GM23338 (cell line): Measurements from ENCODE around the gene RTEL1. TPM values are rescaled to one million over a fixed set of nuclear protein-coding genes. Genes with fewer than 3 reads are reported as not detected.

Source experiments
- ATAC-seq: fragments of 200-7000 bp; cut with Tn5 transposase; 3 replicates; pipeline ENCODE4 v1.9.1; 2020
- DNase-seq: peaks from one replicate; pipeline ENCODE4 v3.0.0-alpha.2; 2015; ENCODE audit warnings: low spot score
- H2AFZ ChIP-seq: fragments of 200-600 bp; sonication (generic); 2 replicates; pipeline ENCODE4 v1.8.0; 2016; ENCODE audit warnings: antibody characterized with exemption, mild to moderate bottlenecking, moderate library complexity
- H3F3A ChIP-seq: fragments of 200-600 bp; sonication (generic); replicated peaks from 2 replicates; pipeline ENCODE4 v1.8.0; 2017; ENCODE audit warnings: antibody characterized with exemption, mixed run types, low read depth
- H3K27ac ChIP-seq: fragments of 200-600 bp; sonication (generic); 2 replicates; pipeline ENCODE4 v1.6.1; 2016; ENCODE audit warnings: low read depth
- H3K27me3 ChIP-seq: fragments of 200-600 bp; sonication (generic); 2 replicates; pipeline ENCODE4 v1.8.0; 2016; ENCODE audit warnings: mild to moderate bottlenecking, mixed run types, moderate library complexity; ENCODE audit not compliant: insufficient read depth
- H3K36me3 ChIP-seq: fragments of 200-600 bp; sonication (generic); 2 replicates; pipeline ENCODE4 v1.8.0; 2016; ENCODE audit warnings: mild to moderate bottlenecking; ENCODE audit not compliant: insufficient read depth
- H3K4me1 ChIP-seq: fragments of 200-600 bp; sonication (generic); 2 replicates; pipeline ENCODE4 v1.8.0; 2016; ENCODE audit warnings: mild to moderate bottlenecking, moderate library complexity; ENCODE audit not compliant: insufficient read depth
- H3K4me2 ChIP-seq: fragments of 200-600 bp; sonication (generic); 2 replicates; pipeline ENCODE4 v1.7.1; 2017; ENCODE audit warnings: mixed run types
- H3K4me3 ChIP-seq: fragments of 200-600 bp; sonication (generic); 2 replicates; pipeline ENCODE4 v1.6.1; 2016; ENCODE audit warnings: mixed run types
- H3K79me2 ChIP-seq: fragments of 200-600 bp; sonication (generic); replicated peaks from 2 replicates; pipeline ENCODE4 v1.8.0; 2017; ENCODE audit warnings: mild to moderate bottlenecking; ENCODE audit not compliant: insufficient read depth
- H3K9me2 ChIP-seq: fragments of 200-600 bp; sonication (generic); 2 replicates; pipeline ENCODE4 v1.8.0; 2017; ENCODE audit not compliant: insufficient read depth
- H4K20me1 ChIP-seq: fragments of 200-600 bp; sonication (generic); replicated peaks from 2 replicates; pipeline ENCODE4 v1.8.0; 2017; ENCODE audit warnings: mild to moderate bottlenecking; ENCODE audit not compliant: insufficient read depth
- H3K27ac Mint-ChIP-seq: 2 replicates; pipeline ENCODE4 v1.8.0; 2020; ENCODE audit warnings: inconsistent platforms, mild to moderate bottlenecking, moderate library complexity, mixed read lengths
- H3K27me3 Mint-ChIP-seq: 3 replicates; pipeline ENCODE4 v1.8.0; 2022; ENCODE audit warnings: low read depth, mild to moderate bottlenecking, moderate library complexity, mixed read lengths, inconsistent platforms; ENCODE audit not compliant: insufficient read depth, poor library complexity
- H3K36me3 Mint-ChIP-seq: 3 replicates; pipeline ENCODE4 v1.8.0; 2021; ENCODE audit warnings: low read depth, mild to moderate bottlenecking, inconsistent platforms, moderate library complexity, mixed read lengths
- H3K4me1 Mint-ChIP-seq: 3 replicates; pipeline ENCODE4 v1.8.0; 2020; ENCODE audit warnings: mild to moderate bottlenecking, inconsistent platforms, mixed read lengths
- H3K4me3 Mint-ChIP-seq: 3 replicates; pipeline ENCODE4 v1.8.0; 2021; ENCODE audit warnings: moderate library complexity, mild to moderate bottlenecking, inconsistent platforms, mixed read lengths
- H3K9me3 Mint-ChIP-seq: 3 replicates; pipeline ENCODE4 v1.8.0; 2020; ENCODE audit warnings: moderate library complexity, mild to moderate bottlenecking, inconsistent platforms, mixed read lengths
- CREB1 ChIP-seq: fragments of 250-450 bp; sonication (Bioruptor Pico); IDR thresholded peaks from 2 replicates; pipeline ENCODE4 v1.5.0; 2020; ENCODE audit warnings: low read depth, mild to moderate bottlenecking, moderate library complexity
- CTCF ChIP-seq, 2 experiments: fragments of 200-600 bp in 1 of 2; sonication (generic) in 1 of 2; conservative IDR thresholded peaks; 2 replicates each; pipeline versions ENCODE4 v1.5.1 to v1.6.1; 2016 to 2017; ENCODE audit warnings: antibody characterized with exemption in 2 of 2, low read depth in 2 of 2, mild to moderate bottlenecking in 2 of 2, moderate library complexity in 1 of 2
- ETS1 ChIP-seq: IDR thresholded peaks from 2 replicates; pipeline ENCODE4 v1.6.1; 2016; ENCODE audit warnings: antibody characterized with exemption
- EZH2 ChIP-seq: fragments of 200-600 bp; sonication (generic); IDR thresholded peaks from one replicate; pipeline ENCODE4 v1.8.0; 2017; ENCODE audit warnings: antibody characterized with exemption, mild to moderate bottlenecking, low read depth; ENCODE audit not compliant: unreplicated experiment
- EZH2phosphoT487 ChIP-seq: fragments of 200-600 bp; sonication (generic); IDR thresholded peaks from one replicate; pipeline ENCODE4 v1.8.1; 2018; ENCODE audit warnings: antibody characterized with exemption; ENCODE audit not compliant: unreplicated experiment
- JUNB ChIP-seq: IDR thresholded peaks from one replicate; pipeline ENCODE4 v1.6.1; 2016; ENCODE audit warnings: antibody characterized with exemption; ENCODE audit not compliant: unreplicated experiment
- NANOG ChIP-seq: IDR thresholded peaks from 2 replicates; pipeline ENCODE4 v1.6.1; 2016; ENCODE audit warnings: antibody characterized with exemption, borderline replicate concordance
- POLR2AphosphoS5 ChIP-seq: IDR thresholded peaks from 2 replicates; pipeline ENCODE4 v1.6.1; 2016; ENCODE audit warnings: antibody characterized with exemption, low read depth
- REST ChIP-seq: IDR thresholded peaks from one replicate; pipeline ENCODE4 v1.6.1; 2018; ENCODE audit warnings: antibody characterized with exemption; ENCODE audit not compliant: unreplicated experiment
- STAT1 ChIP-seq: IDR thresholded peaks from one replicate; pipeline ENCODE4 v1.6.1; 2016; ENCODE audit warnings: antibody characterized with exemption; ENCODE audit not compliant: unreplicated experiment
- ZNF114 ChIP-seq: fragments of 250-450 bp; sonication (Bioruptor Pico); IDR thresholded peaks from 2 replicates; pipeline ENCODE4 v1.5.0; 2020; ENCODE audit warnings: mild to moderate bottlenecking, moderate library complexity
- ZNF331 ChIP-seq: fragments of 250-450 bp; sonication (Bioruptor Pico); IDR thresholded peaks from 2 replicates; pipeline ENCODE4 v1.5.0; 2020; ENCODE audit warnings: low read depth, mild to moderate bottlenecking, moderate library complexity
- ZNF462 ChIP-seq: fragments of 250-450 bp; sonication (Bioruptor Pico); IDR thresholded peaks from 2 replicates; pipeline ENCODE4 v1.5.0; 2020; ENCODE audit warnings: mild to moderate bottlenecking, moderate library complexity
- polyA plus RNA-seq: library from polyadenylated mRNA; unstranded; fragments of >200 nt; fragmentation: Nextera tagmentation; extraction: Ambion mirVana; gene quantifications from 2 replicates; pipeline ENCODE4 v1.2.1, GENCODE V29; 2016
- total RNA-seq: library from RNA; depleted of rRNA; stranded (reverse); fragments of >200 nt; shearing (Covaris generic); gene quantifications from 2 replicates; pipeline ENCODE4 v1.2.3, GENCODE V29; 2014

The RTEL1 gene
- total and polyA plus RNA-seq, 2 experiments from 2014 or later: 14.2 to 34.5 TPM

- Histone ChIP-seq H3K36me3 (no peaks in the 10 kb centered on the region; the same call in 1 of the 2 replicates), H2AFZ (no peak overlapping the region), H3K27me3 (no peaks in the 10 kb centered on the region), H3K9me2 (no peaks in the 10 kb centered on the region), H3K4me2 (no peak overlapping the region), H3K4me3 (no peak overlapping the region), H3K27ac (no peak overlapping the region), H3F3A (no peaks in the 10 kb centered on the region), H3K79me2 (peaks cover 12% of the 10 kb centered on the region), H4K20me1 (no peaks in the 10 kb centered on the region; the same call in 1 of the 2 replicates), H3K4me1 (no peaks in the 10 kb centered on the region)
- TF ChIP-seq ZNF114 (CRISPR knock-in tag) (no peak), JUNB (no peak), NANOG (no peak), ETS1 (no peak), CREB1 (no peak), ZNF331 (CRISPR knock-in tag) (no peak), EZH2 (no peak), CTCF (conservative IDR thresholded peaks at IDR 0.05; ENCODE audit: low read depth in 2 of 2) (no peak), POLR2AphosphoS5 (no peak), STAT1 (no peak), EZH2phosphoT487 (no peak), REST (no peak), ZNF462 (CRISPR knock-in tag) (no peak)
- Mint-ChIP-seq H3K27me3 (peaks cover 2% of the 10 kb centered on the region), H3K4me3 (no peak overlapping the region), H3K27ac (no peak overlapping the region), H3K9me3 (peaks cover 16% of the 10 kb centered on the region), H3K4me1 (no peaks in the 10 kb centered on the region), H3K36me3 (peaks cover 40% of the 10 kb centered on the region)
- ATAC-seq (no peak), DNase-seq (no peak)
Observed at GRCh38 chr20:63612276-63612931, 45.7 kb upstream of the RTEL1 start.
